Tibial nerve (tissue), 4 donors: ENCODE data around the gene TSPAN15.

Experiments used
- CTCF ChIP-seq, 5 experiments: fragments of 200-600 bp in 3 of 5; fragments of 450-650 bp in 2 of 5; sonication (generic) in 3 of 5; IDR thresholded peaks; one replicate each; pipeline ENCODE4 v1.5.1; 2016 to 2019; ENCODE audit warnings: antibody characterized with exemption in 5 of 5, mild to moderate bottlenecking in 3 of 5, moderate library complexity in 2 of 5
- EP300 ChIP-seq, 2 donors: sonication (generic); formaldehyde crosslinking; IDR thresholded peaks; one replicate each; pipeline ENCODE4 v1.6.1; 2017; ENCODE audit warnings: antibody characterized with exemption in 2 of 2, mild to moderate bottlenecking in 1 of 2

DNA sequence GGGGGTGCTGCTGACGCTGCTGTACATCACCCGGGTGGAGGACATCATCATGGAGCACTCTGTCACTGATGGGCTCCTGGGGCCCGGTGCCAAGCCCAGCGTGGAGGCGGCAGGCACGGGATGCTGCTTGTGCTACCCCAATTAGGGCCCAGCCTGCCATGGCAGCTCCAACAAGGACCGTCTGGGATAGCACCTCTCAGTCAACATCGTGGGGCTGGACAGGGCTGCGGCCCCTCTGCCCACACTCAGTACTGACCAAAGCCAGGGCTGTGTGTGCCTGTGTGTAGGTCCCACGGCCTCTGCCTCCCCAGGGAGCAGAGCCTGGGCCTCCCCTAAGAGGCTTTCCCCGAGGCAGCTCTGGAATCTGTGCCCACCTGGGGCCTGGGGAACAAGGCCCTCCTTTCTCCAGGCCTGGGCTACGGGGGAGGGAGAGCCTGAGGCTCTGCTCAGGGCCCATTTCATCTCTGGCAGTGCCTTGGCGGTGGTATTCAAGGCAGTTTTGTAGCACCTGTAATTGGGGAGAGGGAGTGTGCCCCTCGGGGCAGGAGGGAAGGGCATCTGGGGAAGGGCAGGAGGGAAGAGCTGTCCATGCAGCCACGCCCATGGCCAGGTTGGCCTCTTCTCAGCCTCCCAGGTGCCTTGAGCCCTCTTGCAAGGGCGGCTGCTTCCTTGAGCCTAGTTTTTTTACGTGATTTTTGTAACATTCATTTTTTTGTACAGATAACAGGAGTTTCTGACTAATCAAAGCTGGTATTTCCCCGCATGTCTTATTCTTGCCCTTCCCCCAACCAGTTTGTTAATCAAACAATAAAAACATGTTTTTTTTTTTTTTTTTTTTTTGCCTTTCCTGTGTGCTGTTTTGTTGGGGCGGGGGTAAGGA, 55.8 kb downstream of the TSPAN15 start:
- TF ChIP-seq EP300 (IDR thresholded peaks at IDR 0.05) (no peak), CTCF (IDR thresholded peaks at IDR 0.05) (no peak)
